Measurements from ENCODE around the gene TSHZ3.

Gene TSHZ3

GRCh38 chr19:31349160-31349881 is at the start of gene TSHZ3:
TSHZ3 (minus strand) TSS chr19:31349436; CDS start chr19:31349219, 217 bp downstream.
- no peak for DNase-seq

GRCh38 chr19:31397308-31397707 is 48.1 kb upstream of the TSHZ3 start:
- DNase-seq = no peak

GRCh38 chr19:31392464-31392863 is 43.2 kb upstream of the TSHZ3 start:
- no peak for DNase-seq

- no peak for DNase-seq
Measured at GRCh38 chr19:31391518-31391917, 42.3 kb upstream of the TSHZ3 start.

GRCh38 chr19:31390711-31391110 is 41.5 kb upstream of the TSHZ3 start:
- DNase-seq = no peak

GRCh38 chr19:31389874-31390273 is 40.6 kb upstream of the TSHZ3 start:
- no peak for DNase-seq

- DNase-seq = no peak
Measured at GRCh38 chr19:31387717-31388301, 38.6 kb upstream of the TSHZ3 start.

- no peak for DNase-seq
Measured at GRCh38 chr19:31386806-31387205, 37.6 kb upstream of the TSHZ3 start.

- no peak for DNase-seq
Measured at GRCh38 chr19:31385744-31386143, 36.5 kb upstream of the TSHZ3 start.

GRCh38 chr19:31383553-31383952 is 34.3 kb upstream of the TSHZ3 start:
- DNase-seq = no peak

- DNase-seq = no peak
Measured at GRCh38 chr19:31380854-31381253, 31.6 kb upstream of the TSHZ3 start.

GRCh38 chr19:31378404-31378803 is 29.2 kb upstream of the TSHZ3 start:
- DNase-seq = no peak

GRCh38 chr19:31377736-31378135 is 28.5 kb upstream of the TSHZ3 start:
- DNase-seq = no peak

GRCh38 chr19:31372246-31372781 is 23.1 kb upstream of the TSHZ3 start:
- DNase-seq = no peak

- DNase-seq = no peak
Measured at GRCh38 chr19:31370216-31370615, 21.0 kb upstream of the TSHZ3 start.

GRCh38 chr19:31364963-31365362 is 15.7 kb upstream of the TSHZ3 start:
- DNase-seq = no peak

GRCh38 chr19:31361728-31362127 is 12.5 kb upstream of the TSHZ3 start:
- DNase-seq = no peak

- DNase-seq = no peak
Measured at GRCh38 chr19:31357315-31357673, 8.1 kb upstream of the TSHZ3 start.

GRCh38 chr19:31356587-31357314 is 7.5 kb upstream of the TSHZ3 start:
- DNase-seq = no peak

GRCh38 chr19:31355665-31356289 is 6.5 kb upstream of the TSHZ3 start:
- no peak for DNase-seq

- DNase-seq = no peak
Measured at GRCh38 chr19:31354799-31355664, 5.8 kb upstream of the TSHZ3 start.

GRCh38 chr19:31354316-31354715 is 5.1 kb upstream of the TSHZ3 start:
- DNase-seq = no peak

Measured in NCI-H524 (cell line).